EL (cell line): ENCODE data around the gene CIAO1.
"Not testable (repeated sequence)": the region's sequence is repeated elsewhere in the genome, so short reads cannot be mapped to it uniquely, and the experiment has no call there.

Experiments used
- DNase-seq: peaks from one replicate; pipeline ENCODE4 v3.0.0-alpha.2; 2016

The CIAO1 gene

GRCh38 chr2:96251721-96252292, 14.2 kb upstream of the CIAO1 start:
- peak; percentile 97 for DNase-seq

DNA sequence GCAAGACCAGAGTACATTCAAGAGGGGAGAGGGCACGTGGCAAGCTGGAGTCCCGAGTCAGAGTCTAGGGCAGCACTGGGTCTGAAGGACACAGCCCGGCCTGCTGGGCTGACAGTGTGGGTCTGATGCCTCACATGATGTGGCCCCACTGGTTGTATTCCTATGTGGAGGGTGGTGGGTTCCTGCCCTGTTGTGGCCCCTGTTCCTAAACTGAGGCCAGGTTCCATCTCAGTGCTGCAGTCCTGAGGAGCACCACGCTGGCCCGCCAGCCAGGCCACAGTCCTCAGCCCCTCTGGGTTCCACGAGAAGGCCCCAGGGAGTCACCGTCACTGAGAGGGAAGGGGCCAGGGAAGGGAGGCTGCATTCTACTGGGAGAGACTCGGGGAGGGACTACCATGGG, 13.5 kb upstream of the CIAO1 start:
- DNase-seq = no peak

DNA sequence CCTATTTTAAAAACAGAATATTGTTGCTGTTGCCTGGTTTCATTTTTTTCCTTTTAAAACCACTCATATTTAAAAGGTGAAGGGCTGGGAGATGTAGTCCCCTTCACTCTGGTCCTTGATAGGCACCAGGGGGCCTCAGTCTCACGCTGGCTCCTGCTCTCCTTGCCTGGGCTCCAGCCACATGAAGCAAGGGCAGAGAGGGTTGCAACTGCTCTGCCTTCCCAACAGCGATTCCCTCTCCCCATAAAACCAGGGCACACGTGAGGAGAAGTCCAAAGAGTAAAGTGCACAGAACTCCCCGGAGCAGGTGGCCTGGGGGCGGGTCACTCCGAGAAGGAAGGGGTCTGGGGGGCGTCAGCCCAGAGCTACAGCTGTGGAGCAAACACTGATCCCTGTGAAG, 13.0 kb upstream of the CIAO1 start:
- no peak for DNase-seq

- no peak for DNase-seq
Measured at GRCh38 chr2:96254571-96254970, 11.5 kb upstream of the CIAO1 start.

GRCh38 chr2:96256611-96257113, 9.4 kb upstream of the CIAO1 start:
- DNase-seq = no peak

DNA sequence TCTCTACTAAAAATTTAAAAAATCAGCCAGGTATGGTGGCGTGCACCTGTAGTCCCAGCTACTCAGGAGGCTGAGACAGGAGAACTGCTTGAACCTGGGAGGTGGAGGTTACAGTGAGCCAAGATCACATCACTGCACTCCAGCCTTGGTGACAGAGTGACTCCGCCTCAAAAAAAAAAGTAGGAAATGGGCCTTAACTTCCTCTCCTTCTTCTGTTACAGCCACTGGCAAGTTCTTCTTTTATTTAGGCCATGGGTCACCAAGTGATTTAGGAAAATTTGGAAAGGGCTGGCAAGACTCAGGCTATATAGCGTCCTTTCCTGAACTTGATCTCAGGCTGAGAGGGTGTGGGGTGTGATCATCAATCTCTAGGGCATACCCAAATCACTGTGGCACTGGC, 8.3 kb upstream of the CIAO1 start:
- DNase-seq = not testable (repeated sequence)

DNA sequence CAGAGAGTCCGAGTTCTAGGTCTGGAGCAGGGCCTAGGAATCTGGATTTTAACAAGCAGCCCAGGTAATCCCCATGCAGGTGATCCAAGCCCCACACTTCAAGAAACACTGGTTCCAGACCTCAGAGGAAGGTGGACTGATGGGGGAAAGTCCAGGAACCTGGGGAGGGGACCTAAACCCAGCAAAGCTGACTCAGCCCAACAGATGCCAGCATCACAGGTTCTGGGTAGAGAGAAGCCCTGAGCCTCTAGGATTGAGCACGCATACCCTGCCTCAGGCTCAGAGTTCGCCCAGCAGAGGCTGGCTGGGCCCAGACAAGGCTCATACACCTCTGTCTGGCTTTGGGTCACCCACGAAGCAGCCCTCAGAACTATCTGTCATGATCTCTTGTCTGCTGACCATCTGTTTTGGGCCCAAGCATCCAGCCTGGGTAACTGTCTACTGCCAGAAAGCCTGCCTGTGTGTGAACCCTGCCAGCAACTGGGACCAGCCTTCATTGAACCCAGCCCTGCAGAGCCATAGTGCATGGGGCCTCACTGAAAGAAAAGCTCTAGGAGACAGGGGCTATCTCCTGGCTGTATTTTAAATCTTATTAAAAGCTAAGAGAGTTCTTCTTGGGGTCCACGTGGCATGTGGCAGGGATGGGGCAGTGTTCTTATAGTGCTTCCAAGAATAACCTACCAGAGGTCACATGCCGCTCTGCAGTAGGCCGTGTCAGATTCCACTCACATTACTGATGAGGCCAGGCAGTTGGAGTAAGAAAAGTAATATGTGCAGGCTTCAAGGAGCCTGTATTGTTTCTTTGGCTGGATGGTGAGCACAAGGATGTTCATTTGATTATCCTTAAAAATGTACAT, 7.6 kb upstream of the CIAO1 start:
- DNase-seq = no peak

GRCh38 chr2:96259497-96259921, 6.5 kb upstream of the CIAO1 start:
- no peak for DNase-seq

GRCh38 chr2:96260387-96261260, 5.4 kb upstream of the CIAO1 start:
- DNase-seq = peak; percentile 91

DNA sequence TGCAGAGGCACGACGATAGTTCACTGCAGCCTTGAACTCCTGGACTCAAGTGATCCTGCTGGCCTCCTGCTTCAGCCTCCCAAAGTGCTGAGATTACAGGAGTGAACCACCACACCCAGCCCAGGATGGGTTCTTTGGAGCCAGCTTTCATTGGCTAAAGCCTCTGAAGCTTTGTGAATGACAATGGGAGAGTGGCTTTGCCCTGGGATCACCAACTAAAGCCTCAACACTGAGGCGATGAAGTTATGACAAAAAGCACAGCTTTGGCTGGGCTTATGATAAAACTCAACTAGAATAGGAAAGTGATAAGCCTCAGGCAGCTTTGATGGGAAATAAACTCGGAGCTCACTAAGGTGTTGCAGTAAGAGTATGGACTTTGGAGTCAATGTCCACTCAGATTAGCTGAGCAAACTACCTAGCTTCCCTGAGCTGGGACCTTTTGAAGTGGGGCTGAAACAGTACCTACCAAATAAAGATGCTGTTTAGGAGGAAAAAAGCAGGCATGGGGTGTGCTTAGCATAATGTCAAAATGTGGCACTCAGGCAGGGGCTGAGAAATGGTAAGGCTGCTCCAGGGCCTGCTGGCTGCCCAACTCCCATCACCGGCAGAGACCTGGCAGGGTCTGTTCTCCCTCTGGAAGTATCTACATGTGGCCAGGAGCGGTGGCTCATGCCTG, 4.6 kb upstream of the CIAO1 start:
- no peak for DNase-seq

DNA sequence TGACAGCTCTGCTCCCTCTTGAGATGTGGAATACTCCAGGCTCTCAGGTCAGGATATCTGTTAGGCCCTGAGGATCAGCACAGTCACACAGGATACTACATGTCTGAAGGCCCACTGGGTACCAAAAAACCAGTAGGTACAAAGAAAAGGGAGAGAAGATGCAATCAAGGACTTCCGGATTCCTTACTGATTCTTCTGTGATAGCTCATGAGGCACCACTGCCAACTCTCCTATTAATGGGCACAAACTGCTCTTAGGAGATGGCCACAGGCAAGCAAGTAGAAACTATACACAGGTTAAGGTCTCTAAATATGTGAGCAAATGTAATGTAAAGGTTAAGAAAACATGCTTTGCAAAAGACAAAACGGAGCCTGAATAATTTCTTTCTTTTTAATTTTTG, 3.7 kb upstream of the CIAO1 start:
- peak; percentile 47 for DNase-seq

GRCh38 chr2:96264086-96264485, 1.9 kb upstream of the CIAO1 start:
- no peak for DNase-seq

- DNase-seq = peak; percentile 53
Measured at GRCh38 chr2:96264656-96265348, 1.2 kb upstream of the CIAO1 start.

DNA sequence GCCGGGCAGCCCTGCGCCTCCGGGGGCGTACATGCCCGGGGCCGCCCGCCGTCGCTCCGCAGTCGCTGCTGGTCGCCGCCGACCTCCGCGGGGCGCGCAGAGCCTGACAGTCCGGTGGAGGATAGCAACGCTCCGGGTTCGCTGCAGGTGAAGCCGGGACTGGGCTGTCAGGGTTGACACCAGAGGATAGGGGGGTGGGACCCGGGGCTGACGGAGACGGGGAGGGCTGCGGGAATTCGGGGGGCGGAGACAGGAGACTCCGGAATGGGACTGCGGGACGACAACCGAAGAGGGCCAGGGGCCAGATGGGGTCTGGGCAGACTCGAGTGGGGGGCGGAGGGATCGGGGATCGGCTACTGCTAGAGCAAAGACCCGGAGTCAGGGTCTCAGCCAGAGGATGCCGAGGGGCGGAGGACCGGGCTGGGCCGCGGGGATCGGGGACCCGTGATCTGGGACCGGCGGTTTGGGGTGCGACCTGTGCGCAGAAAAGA, 631 bp upstream of the CIAO1 start:
- peak; percentile 34 for DNase-seq

DNA sequence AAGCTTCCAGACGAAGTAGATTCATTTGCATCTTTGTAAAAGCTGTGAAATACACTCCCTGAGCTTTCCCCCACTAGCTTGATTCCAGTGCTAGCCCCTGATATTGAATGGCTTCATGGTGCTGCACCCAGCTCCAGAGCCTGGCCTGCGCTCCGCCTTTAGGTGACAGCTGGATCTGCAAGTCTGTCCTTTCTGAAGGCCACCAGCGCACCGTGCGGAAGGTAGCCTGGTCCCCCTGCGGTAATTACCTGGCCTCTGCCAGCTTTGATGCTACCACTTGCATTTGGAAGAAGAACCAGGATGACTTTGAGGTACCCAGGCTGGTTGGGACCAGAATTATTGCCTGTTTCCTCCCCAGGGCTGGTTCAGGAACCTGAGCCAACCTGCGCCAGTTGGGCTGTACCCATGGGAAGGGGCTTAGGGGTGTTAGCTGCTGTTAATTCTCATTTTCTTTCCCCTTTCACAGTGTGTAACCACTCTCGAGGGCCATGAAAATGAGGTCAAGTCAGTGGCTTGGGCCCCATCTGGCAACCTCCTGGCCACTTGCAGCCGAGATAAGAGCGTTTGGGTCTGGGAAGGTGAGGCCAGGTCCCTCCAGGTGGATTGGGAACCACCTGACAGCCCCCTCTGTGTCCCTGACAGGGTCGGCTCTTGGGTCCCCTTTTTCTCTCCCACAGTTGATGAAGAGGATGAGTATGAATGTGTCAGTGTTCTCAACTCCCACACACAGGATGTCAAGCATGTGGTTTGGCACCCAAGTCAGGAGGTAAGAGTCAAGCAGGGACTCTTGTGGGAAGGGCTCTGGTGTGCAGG, 1.3 kb downstream of the CIAO1 start:
- peak; percentile 39 for DNase-seq

- no peak for DNase-seq
Measured at GRCh38 chr2:96271995-96272394, 6.0 kb downstream of the CIAO1 start.

GRCh38 chr2:96273763-96274162, 7.7 kb downstream of the CIAO1 start:
- no peak for DNase-seq

GRCh38 chr2:96274355-96275056, 8.5 kb downstream of the CIAO1 start:
- no peak for DNase-seq

- no peak for DNase-seq
Measured at GRCh38 chr2:96276787-96277499, 10.9 kb downstream of the CIAO1 start.
